ENCODE data around the gene CAPN15.

The CAPN15 gene

GRCh38 chr16:521381-522210 lies 5.9 kb upstream of the CAPN15 start:
- H3K27me3 ChIP-seq (ENCODE audit: insufficient read depth, low read length): no peaks in the 10 kb centered on the region
- H3K36me3 ChIP-seq (ENCODE audit: insufficient read depth, low read depth, low read length): peaks cover 6% of the 10 kb centered on the region
- no peak overlapping the region for H3K9ac ChIP-seq (ENCODE audit: low read depth, low read length)
- H3K4me3 ChIP-seq (ENCODE audit: low read length): no peak overlapping the region
- H3K27ac ChIP-seq (ENCODE audit: low read length): no peak overlapping the region
- H3K9me3 ChIP-seq (ENCODE audit: insufficient read depth, low read depth, low read length): no peaks in the 10 kb centered on the region
- no peaks in the 10 kb centered on the region for H3K4me1 ChIP-seq (ENCODE audit: insufficient read depth, low read length)

- no peak overlapping the region for H3K9ac ChIP-seq (ENCODE audit: low read depth, low read length)
- H3K4me1 ChIP-seq (ENCODE audit: insufficient read depth, low read length): no peaks in the 10 kb centered on the region
- no peaks in the 10 kb centered on the region for H3K9me3 ChIP-seq (ENCODE audit: insufficient read depth, low read depth, low read length)
- H3K36me3 ChIP-seq (ENCODE audit: insufficient read depth, low read depth, low read length): peaks cover 6% of the 10 kb centered on the region
- H3K27ac ChIP-seq (ENCODE audit: low read length): no peak overlapping the region
- no peak overlapping the region for H3K4me3 ChIP-seq (ENCODE audit: low read length)
- no peaks in the 10 kb centered on the region for H3K27me3 ChIP-seq (ENCODE audit: insufficient read depth, low read length)
These were observed 5.0 kb upstream of the CAPN15 start for GRCh38 chr16:522320-523096.

GRCh38 chr16:523097-523741 lies 4.3 kb upstream of the CAPN15 start:
- Histone ChIP-seq H3K9me3 (ENCODE audit: insufficient read depth, low read depth, low read length) (no peaks in the 10 kb centered on the region), H3K36me3 (ENCODE audit: insufficient read depth, low read depth, low read length) (peaks cover 6% of the 10 kb centered on the region)

GRCh38 chr16:524274-525040 lies 3.1 kb upstream of the CAPN15 start:
- Histone ChIP-seq H3K27me3 (ENCODE audit: insufficient read depth, low read length) (no peaks in the 10 kb centered on the region), H3K36me3 (ENCODE audit: insufficient read depth, low read depth, low read length) (peaks cover 6% of the 10 kb centered on the region), H3K9me3 (ENCODE audit: insufficient read depth, low read depth, low read length) (no peaks in the 10 kb centered on the region), H3K4me1 (ENCODE audit: insufficient read depth, low read length) (peaks cover 6% of the 10 kb centered on the region; the same call in 1 of the 2 replicates), H3K9ac (ENCODE audit: low read depth, low read length) (no peak overlapping the region), H3K27ac (ENCODE audit: low read length) (no peak overlapping the region), H3K4me3 (ENCODE audit: low read length) (no peak overlapping the region)

More at GRCh38 chr16:523097-523741, 4.3 kb upstream of the CAPN15 start:
- no peaks in the 10 kb centered on the region for H3K27me3 ChIP-seq (ENCODE audit: insufficient read depth, low read length)
- no peak overlapping the region for H3K27ac ChIP-seq (ENCODE audit: low read length)
- no peaks in the 10 kb centered on the region; the same call in 1 of the 2 replicates for H3K4me1 ChIP-seq (ENCODE audit: insufficient read depth, low read length)
- H3K9ac ChIP-seq (ENCODE audit: low read depth, low read length): no peak overlapping the region
- H3K4me3 ChIP-seq (ENCODE audit: low read length): no peak overlapping the region

- Histone ChIP-seq H3K4me3 (ENCODE audit: low read length) (no peak overlapping the region), H3K36me3 (ENCODE audit: insufficient read depth, low read depth, low read length) (peaks cover 6% of the 10 kb centered on the region)
These were observed 2.4 kb upstream of the CAPN15 start for GRCh38 chr16:525123-525519.

GRCh38 chr16:525520-526180 lies 1.9 kb upstream of the CAPN15 start:
- Histone ChIP-seq H3K4me1 (ENCODE audit: insufficient read depth, low read length) (peaks cover 6% of the 10 kb centered on the region; the same call in 1 of the 2 replicates), H3K9ac (ENCODE audit: low read depth, low read length) (no peak overlapping the region; the same call in 1 of the 2 replicates), H3K36me3 (ENCODE audit: insufficient read depth, low read depth, low read length) (peaks cover 1% of the 10 kb centered on the region), H3K27ac (ENCODE audit: low read length) (no peak overlapping the region), H3K9me3 (ENCODE audit: insufficient read depth, low read depth, low read length) (no peaks in the 10 kb centered on the region), H3K27me3 (ENCODE audit: insufficient read depth, low read length) (no peaks in the 10 kb centered on the region), H3K4me3 (ENCODE audit: low read length) (peak overlapping the region; percentile 88; the same call in 1 of the 2 replicates)

More at GRCh38 chr16:525123-525519, 2.4 kb upstream of the CAPN15 start:
- Histone ChIP-seq H3K4me1 (ENCODE audit: insufficient read depth, low read length) (peaks cover 6% of the 10 kb centered on the region; the same call in 1 of the 2 replicates), H3K27me3 (ENCODE audit: insufficient read depth, low read length) (no peaks in the 10 kb centered on the region), H3K9me3 (ENCODE audit: insufficient read depth, low read depth, low read length) (no peaks in the 10 kb centered on the region), H3K9ac (ENCODE audit: low read depth, low read length) (no peak overlapping the region), H3K27ac (ENCODE audit: low read length) (no peak overlapping the region)

GRCh38 chr16:526181-527014 lies 1.1 kb upstream of the CAPN15 start:
- H3K4me1 ChIP-seq (ENCODE audit: insufficient read depth, low read length): peaks cover 6% of the 10 kb centered on the region; the same call in 1 of the 2 replicates
- H3K27ac ChIP-seq (ENCODE audit: low read length): peak overlapping the region; percentile 87
- peak overlapping the region; percentile 87 for H3K9ac ChIP-seq (ENCODE audit: low read depth, low read length)
- H3K4me3 ChIP-seq (ENCODE audit: low read length): peak overlapping the region; percentile 88
- no peaks in the 10 kb centered on the region for H3K27me3 ChIP-seq (ENCODE audit: insufficient read depth, low read length)
- no peaks in the 10 kb centered on the region for H3K36me3 ChIP-seq (ENCODE audit: insufficient read depth, low read depth, low read length)
- H3K9me3 ChIP-seq (ENCODE audit: insufficient read depth, low read depth, low read length): no peaks in the 10 kb centered on the region

- peak overlapping the region; percentile 72 for H3K9ac ChIP-seq (ENCODE audit: low read depth, low read length)
- no peaks in the 10 kb centered on the region for H3K27me3 ChIP-seq (ENCODE audit: insufficient read depth, low read length)
- no peaks in the 10 kb centered on the region for H3K36me3 ChIP-seq (ENCODE audit: insufficient read depth, low read depth, low read length)
- peaks cover 6% of the 10 kb centered on the region; the same call in 1 of the 2 replicates for H3K4me1 ChIP-seq (ENCODE audit: insufficient read depth, low read length)
- H3K9me3 ChIP-seq (ENCODE audit: insufficient read depth, low read depth, low read length): no peaks in the 10 kb centered on the region
- H3K27ac ChIP-seq (ENCODE audit: low read length): no peak overlapping the region
- peak overlapping the region; percentile 78 for H3K4me3 ChIP-seq (ENCODE audit: low read length)
These were observed 849 bp downstream of the CAPN15 start for GRCh38 chr16:528111-529011.

GRCh38 chr16:529012-529575 lies 1.6 kb downstream of the CAPN15 start:
- Histone ChIP-seq H3K36me3 (ENCODE audit: insufficient read depth, low read depth, low read length) (no peaks in the 10 kb centered on the region), H3K27me3 (ENCODE audit: insufficient read depth, low read length) (no peaks in the 10 kb centered on the region), H3K9ac (ENCODE audit: low read depth, low read length) (peak overlapping the region; percentile 72; the same call in 1 of the 2 replicates), H3K4me3 (ENCODE audit: low read length) (peak overlapping the region; percentile 78), H3K9me3 (ENCODE audit: insufficient read depth, low read depth, low read length) (no peaks in the 10 kb centered on the region), H3K4me1 (ENCODE audit: insufficient read depth, low read length) (peaks cover 6% of the 10 kb centered on the region; the same call in 1 of the 2 replicates), H3K27ac (ENCODE audit: low read length) (no peak overlapping the region)

All from iPS-20b (cell line).